Measurements from ENCODE around the gene CCDC14.

DNA sequence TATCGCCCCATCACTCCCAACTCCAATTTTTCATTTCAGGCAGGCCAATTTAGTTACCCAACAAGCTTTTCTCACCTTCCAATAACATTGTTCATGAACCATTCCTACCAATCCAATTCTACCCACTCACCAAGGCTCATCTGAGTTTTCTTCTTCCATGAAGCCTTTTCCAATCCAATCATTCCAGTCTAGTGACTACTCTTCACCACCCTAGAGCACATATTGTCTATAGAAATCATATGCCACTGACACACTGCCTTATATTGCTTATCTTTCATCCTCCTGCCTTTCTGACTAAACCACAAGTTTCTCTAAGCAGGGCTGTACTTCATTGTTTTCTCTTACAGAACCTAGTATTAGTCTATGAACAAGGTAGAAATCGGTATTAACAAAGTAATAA is 11.4 kb downstream of the CCDC14 start:
- TF ChIP-seq GABPA (IDR thresholded peaks at IDR 0.05; ENCODE audit: low read depth) (no peak), POLR2AphosphoS5 (IDR thresholded peaks at IDR 0.05; ENCODE audit: low read depth) (no peak), SPI1 (IDR thresholded peaks at IDR 0.05; ENCODE audit: borderline replicate concordance, low read depth) (no peak)
- TF ChIP-seq, protein P1, sequence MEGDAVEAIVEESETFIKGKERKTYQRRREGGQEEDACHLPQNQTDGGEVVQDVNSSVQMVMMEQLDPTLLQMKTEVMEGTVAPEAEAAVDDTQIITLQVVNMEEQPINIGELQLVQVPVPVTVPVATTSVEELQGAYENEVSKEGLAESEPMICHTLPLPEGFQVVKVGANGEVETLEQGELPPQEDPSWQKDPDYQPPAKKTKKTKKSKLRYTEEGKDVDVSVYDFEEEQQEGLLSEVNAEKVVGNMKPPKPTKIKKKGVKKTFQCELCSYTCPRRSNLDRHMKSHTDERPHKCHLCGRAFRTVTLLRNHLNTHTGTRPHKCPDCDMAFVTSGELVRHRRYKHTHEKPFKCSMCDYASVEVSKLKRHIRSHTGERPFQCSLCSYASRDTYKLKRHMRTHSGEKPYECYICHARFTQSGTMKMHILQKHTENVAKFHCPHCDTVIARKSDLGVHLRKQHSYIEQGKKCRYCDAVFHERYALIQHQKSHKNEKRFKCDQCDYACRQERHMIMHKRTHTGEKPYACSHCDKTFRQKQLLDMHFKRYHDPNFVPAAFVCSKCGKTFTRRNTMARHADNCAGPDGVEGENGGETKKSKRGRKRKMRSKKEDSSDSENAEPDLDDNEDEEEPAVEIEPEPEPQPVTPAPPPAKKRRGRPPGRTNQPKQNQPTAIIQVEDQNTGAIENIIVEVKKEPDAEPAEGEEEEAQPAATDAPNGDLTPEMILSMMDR (IDR thresholded peaks at IDR 0.05; ENCODE audit: insufficient read depth, low read length), result no peak
